Measurements from ENCODE around the gene L1CAM. TPM values are rescaled to one million over a fixed set of nuclear protein-coding genes. Genes with fewer than 3 reads are reported as not detected.
A peak's percentile ranks its signal among the peaks of the same experiment; 100 is the strongest.

L1CAM gene
- total and polyA plus RNA-seq, 9 of the 15 experiments (the other 6 are each of a cell fraction or from before 2014, with no cell fraction given), result 0.09 to 0.86 (median 0.26) TPM; not detected in 3

DNA sequence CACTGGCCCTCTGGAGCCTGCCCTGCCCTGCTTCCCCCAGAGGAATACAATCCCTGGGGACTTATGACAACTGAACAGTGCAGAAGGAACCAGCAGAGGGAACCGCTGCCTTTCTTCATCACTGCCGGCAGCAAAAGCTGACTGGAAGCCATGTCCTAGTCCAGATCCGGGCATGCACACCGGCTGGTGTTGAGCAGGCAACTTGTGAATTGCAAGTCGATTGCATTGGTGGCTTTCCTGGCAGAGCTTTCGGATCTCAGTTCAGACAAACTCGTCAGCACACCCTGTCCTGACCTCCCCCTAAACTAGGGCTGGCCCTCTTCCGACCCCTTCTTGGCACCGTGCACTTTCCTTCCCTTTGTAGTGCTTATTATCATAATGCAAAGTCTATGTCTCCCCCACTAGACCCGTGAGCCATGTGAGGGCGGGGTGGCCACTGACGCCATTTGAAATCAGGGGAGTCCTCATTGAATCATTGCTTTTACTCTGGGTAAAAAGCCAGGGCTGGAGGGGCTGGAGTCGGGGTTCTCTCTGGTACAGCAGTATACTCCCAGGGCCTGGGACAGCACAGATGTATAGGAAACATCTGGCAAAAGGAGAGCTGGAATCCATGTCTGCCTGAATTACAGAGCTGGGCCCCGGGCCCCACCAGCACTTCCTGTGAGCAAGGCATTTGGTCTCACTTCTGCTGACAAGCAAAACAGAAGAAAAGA, 38.3 kb upstream of the L1CAM start (continued):
- TF ChIP-seq, protein P1, sequence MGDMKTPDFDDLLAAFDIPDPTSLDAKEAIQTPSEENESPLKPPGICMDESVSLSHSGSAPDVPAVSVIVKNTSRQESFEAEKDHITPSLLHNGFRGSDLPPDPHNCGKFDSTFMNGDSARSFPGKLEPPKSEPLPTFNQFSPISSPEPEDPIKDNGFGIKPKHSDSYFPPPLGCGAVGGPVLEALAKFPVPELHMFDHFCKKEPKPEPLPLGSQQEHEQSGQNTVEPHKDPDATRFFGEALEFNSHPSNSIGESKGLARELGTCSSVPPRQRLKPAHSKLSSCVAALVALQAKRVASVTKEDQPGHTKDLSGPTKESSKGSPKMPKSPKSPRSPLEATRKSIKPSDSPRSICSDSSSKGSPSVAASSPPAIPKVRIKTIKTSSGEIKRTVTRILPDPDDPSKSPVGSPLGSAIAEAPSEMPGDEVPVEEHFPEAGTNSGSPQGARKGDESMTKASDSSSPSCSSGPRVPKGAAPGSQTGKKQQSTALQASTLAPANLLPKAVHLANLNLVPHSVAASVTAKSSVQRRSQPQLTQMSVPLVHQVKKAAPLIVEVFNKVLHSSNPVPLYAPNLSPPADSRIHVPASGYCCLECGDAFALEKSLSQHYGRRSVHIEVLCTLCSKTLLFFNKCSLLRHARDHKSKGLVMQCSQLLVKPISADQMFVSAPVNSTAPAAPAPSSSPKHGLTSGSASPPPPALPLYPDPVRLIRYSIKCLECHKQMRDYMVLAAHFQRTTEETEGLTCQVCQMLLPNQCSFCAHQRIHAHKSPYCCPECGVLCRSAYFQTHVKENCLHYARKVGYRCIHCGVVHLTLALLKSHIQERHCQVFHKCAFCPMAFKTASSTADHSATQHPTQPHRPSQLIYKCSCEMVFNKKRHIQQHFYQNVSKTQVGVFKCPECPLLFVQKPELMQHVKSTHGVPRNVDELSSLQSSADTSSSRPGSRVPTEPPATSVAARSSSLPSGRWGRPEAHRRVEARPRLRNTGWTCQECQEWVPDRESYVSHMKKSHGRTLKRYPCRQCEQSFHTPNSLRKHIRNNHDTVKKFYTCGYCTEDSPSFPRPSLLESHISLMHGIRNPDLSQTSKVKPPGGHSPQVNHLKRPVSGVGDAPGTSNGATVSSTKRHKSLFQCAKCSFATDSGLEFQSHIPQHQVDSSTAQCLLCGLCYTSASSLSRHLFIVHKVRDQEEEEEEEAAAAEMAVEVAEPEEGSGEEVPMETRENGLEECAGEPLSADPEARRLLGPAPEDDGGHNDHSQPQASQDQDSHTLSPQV (IDR thresholded peaks at IDR 0.05), result peak; percentile 42; the same call in 1 of the 2 replicates
- TF ChIP-seq CEBPG (CRISPR knock-in tag; IDR thresholded peaks at IDR 0.05) (peak; percentile 64; the same call in 1 of the 2 replicates), CEBPG (tag; conservative IDR thresholded peaks at IDR 0.05 in 1 of 2, IDR thresholded peaks at IDR 0.05 in 1 of 2) (no peak), RBFOX2 (IDR thresholded peaks at IDR 0.05; ENCODE audit: low read depth, low read length) (0 out of 2 replicates have a peak, but pooled peaks have one; percentile 20), ZNF140 (CRISPR knock-in tag; IDR thresholded peaks at IDR 0.05) (no peak), ZNF174 (CRISPR knock-in tag; IDR thresholded peaks at IDR 0.05) (no peak)
- TF ChIP-seq, protein P2, sequence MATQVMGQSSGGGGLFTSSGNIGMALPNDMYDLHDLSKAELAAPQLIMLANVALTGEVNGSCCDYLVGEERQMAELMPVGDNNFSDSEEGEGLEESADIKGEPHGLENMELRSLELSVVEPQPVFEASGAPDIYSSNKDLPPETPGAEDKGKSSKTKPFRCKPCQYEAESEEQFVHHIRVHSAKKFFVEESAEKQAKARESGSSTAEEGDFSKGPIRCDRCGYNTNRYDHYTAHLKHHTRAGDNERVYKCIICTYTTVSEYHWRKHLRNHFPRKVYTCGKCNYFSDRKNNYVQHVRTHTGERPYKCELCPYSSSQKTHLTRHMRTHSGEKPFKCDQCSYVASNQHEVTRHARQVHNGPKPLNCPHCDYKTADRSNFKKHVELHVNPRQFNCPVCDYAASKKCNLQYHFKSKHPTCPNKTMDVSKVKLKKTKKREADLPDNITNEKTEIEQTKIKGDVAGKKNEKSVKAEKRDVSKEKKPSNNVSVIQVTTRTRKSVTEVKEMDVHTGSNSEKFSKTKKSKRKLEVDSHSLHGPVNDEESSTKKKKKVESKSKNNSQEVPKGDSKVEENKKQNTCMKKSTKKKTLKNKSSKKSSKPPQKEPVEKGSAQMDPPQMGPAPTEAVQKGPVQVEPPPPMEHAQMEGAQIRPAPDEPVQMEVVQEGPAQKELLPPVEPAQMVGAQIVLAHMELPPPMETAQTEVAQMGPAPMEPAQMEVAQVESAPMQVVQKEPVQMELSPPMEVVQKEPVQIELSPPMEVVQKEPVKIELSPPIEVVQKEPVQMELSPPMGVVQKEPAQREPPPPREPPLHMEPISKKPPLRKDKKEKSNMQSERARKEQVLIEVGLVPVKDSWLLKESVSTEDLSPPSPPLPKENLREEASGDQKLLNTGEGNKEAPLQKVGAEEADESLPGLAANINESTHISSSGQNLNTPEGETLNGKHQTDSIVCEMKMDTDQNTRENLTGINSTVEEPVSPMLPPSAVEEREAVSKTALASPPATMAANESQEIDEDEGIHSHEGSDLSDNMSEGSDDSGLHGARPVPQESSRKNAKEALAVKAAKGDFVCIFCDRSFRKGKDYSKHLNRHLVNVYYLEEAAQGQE (IDR thresholded peaks at IDR 0.05; ENCODE audit: borderline replicate concordance), result peak; percentile 56; the same call in 1 of the 2 replicates
- TF ChIP-seq, protein P2 (CRISPR knock-in tag; IDR thresholded peaks at IDR 0.05; ENCODE audit: low read depth), result no peak

Measured in K562 (cell line).